HG02870 (cell line): ENCODE measurements around the gene SBDS.
A peak's percentile ranks its signal among the peaks of the same experiment; 100 is the strongest.
"Not testable (repeated sequence)": the region's sequence is repeated elsewhere in the genome, so short reads cannot be mapped to it uniquely, and the experiment has no call there.

Experiments
- ATAC-seq: cut with Tn5 transposase; IDR thresholded peaks from one replicate; pipeline ENCODE4 v1.9.1; 2021; ENCODE audit warnings: mild to moderate bottlenecking, moderate library complexity; ENCODE audit not compliant: unreplicated experiment

Gene SBDS

GRCh38 chr7:66996444-66997191 is 1.2 kb upstream of the SBDS start, which contains the start of gene TYW1:
Gene TYW1, plus strand, starts transcription at chr7:66996833. Its CDS starts 146 bp downstream, at chr7:66996979.
- ATAC-seq: peak; percentile 92

GRCh38 chr7:66994691-66995049 is 716 bp downstream of the SBDS start:
- not testable (repeated sequence) for ATAC-seq

- not testable (repeated sequence) for ATAC-seq
Observed at GRCh38 chr7:66994051-66994450, 1.3 kb downstream of the SBDS start.

- not testable (repeated sequence) for ATAC-seq
Observed at GRCh38 chr7:66989552-66989951, 5.8 kb downstream of the SBDS start.

GRCh38 chr7:66980336-66980735 is 15.1 kb downstream of the SBDS start:
- not testable (repeated sequence) for ATAC-seq

GRCh38 chr7:66979013-66979412 is 16.4 kb downstream of the SBDS start:
- ATAC-seq: not testable (repeated sequence)

GRCh38 chr7:66978312-66978711 is 17.1 kb downstream of the SBDS start:
- ATAC-seq: not testable (repeated sequence)

- no peak for ATAC-seq
Observed at GRCh38 chr7:66974986-66975590, 20.3 kb downstream of the SBDS start.

GRCh38 chr7:66970310-66970709 is 25.1 kb downstream of the SBDS start:
- no peak for ATAC-seq

- ATAC-seq: not testable (repeated sequence)
Observed at GRCh38 chr7:66969001-66969400, 26.4 kb downstream of the SBDS start.

- no peak for ATAC-seq
Observed at GRCh38 chr7:66967029-66967428, 28.4 kb downstream of the SBDS start.

- ATAC-seq: no peak
Observed at GRCh38 chr7:66964411-66964810, 31.0 kb downstream of the SBDS start.

GRCh38 chr7:66961096-66961495 is 34.3 kb downstream of the SBDS start:
- ATAC-seq: no peak

- ATAC-seq: no peak
Observed at GRCh38 chr7:66960192-66960591, 35.2 kb downstream of the SBDS start.

- ATAC-seq: no peak
Observed at GRCh38 chr7:66958538-66959350, 36.6 kb downstream of the SBDS start.

GRCh38 chr7:66957595-66958290 is 37.6 kb downstream of the SBDS start:
- ATAC-seq: no peak

GRCh38 chr7:66953044-66953427 is 42.4 kb downstream of the SBDS start:
- ATAC-seq: no peak

GRCh38 chr7:66952343-66953043 is 42.9 kb downstream of the SBDS start:
- ATAC-seq: no peak

GRCh38 chr7:66950763-66951162 is 44.6 kb downstream of the SBDS start:
- ATAC-seq: no peak

- ATAC-seq: no peak
Observed at GRCh38 chr7:66950311-66950710, 45.1 kb downstream of the SBDS start.
